Activated T-helper 1 cell treated with anti-CD3 and anti-CD28 coated beads, Interleukin-12 subunit alpha, Interleukin-12 subunit beta, Interleukin-2, Interleukin-4 antibody, amounts not matched to agents 30 ng/mL and 10 ng/mL and 1 ng/mL, durations not matched to agents 14 hours and 24 hours and 36 hours (primary cell): ENCODE measurements around the gene ITPRIPL2. TPM values are rescaled to one million over a fixed set of nuclear protein-coding genes. Genes with fewer than 3 reads are reported as not detected.

ENCODE experiments used
- DNase-seq: peaks from one replicate; pipeline ENCODE4 v3.0.0; 2021; ENCODE audit warnings: low spot score
- H3K27ac Mint-ChIP-seq: one replicate; pipeline ENCODE4 v1.8.0; 2021; ENCODE audit warnings: mild to moderate bottlenecking, mixed read lengths
- H3K27me3 Mint-ChIP-seq: one replicate; pipeline ENCODE4 v1.8.0; 2022; ENCODE audit warnings: mild to moderate bottlenecking, moderate library complexity, mixed read lengths; ENCODE audit not compliant: insufficient read depth
- H3K36me3 Mint-ChIP-seq: one replicate; pipeline ENCODE4 v1.8.0; 2021; ENCODE audit warnings: low read depth, mixed read lengths
- H3K4me1 Mint-ChIP-seq: one replicate; pipeline ENCODE4 v1.8.0; 2021; ENCODE audit warnings: low read depth, mixed read lengths
- H3K4me3 Mint-ChIP-seq: one replicate; pipeline ENCODE4 v1.8.0; 2021; ENCODE audit warnings: mild to moderate bottlenecking, moderate library complexity, mixed read lengths
- H3K9me3 Mint-ChIP-seq: one replicate; pipeline ENCODE4 v1.8.0; 2021; ENCODE audit warnings: mixed read lengths
- intact Hi-C: fragments of 100-400 bp; cut with micrococcal nuclease; formaldehyde crosslinking; loops from one replicate; pipeline ENCODE4 v1.15.1; 2024
- total RNA-seq: library from RNA; stranded (reverse); gene quantifications from 2 replicates; pipeline ENCODE4 v1.2.3, GENCODE V29; 2022

Gene ITPRIPL2
- total RNA-seq, 1 donor from 2014 or later, result 46.7 TPM

GRCh38 chr16:19170043-19170655 is 56.4 kb downstream of the ITPRIPL2 start:
- DNase-seq, result no peak
- intact Hi-C loops, result no loop called here
- H3K36me3 Mint-ChIP-seq, result no peaks in the 10 kb centered on the region
- no peak overlapping the region for H3K4me3 Mint-ChIP-seq
- H3K27ac Mint-ChIP-seq, result no peak overlapping the region
- H3K9me3 Mint-ChIP-seq, result no peaks in the 10 kb centered on the region
- peaks cover 23% of the 10 kb centered on the region for H3K27me3 Mint-ChIP-seq
- H3K4me1 Mint-ChIP-seq, result no peaks in the 10 kb centered on the region

Other genes with a start within 250 kb of the ITPRIPL2 start
- gene SMG1, start 187.6 kb upstream of the ITPRIPL2 start, total RNA-seq, result 139 and 150 TPM in 2 replicates
- gene TMC7, start 130.0 kb upstream of the ITPRIPL2 start, total RNA-seq, result 0.05 TPM in 1 of 2 replicates, not detected in the other
- 17.3 and 19.6 TPM in 2 replicates for gene COQ7, start 46.4 kb upstream of the ITPRIPL2 start, total RNA-seq
- 0.37 and 0.54 TPM in 2 replicates for gene SYT17, start 54.3 kb downstream of the ITPRIPL2 start, total RNA-seq
- gene CLEC19A, start 171.8 kb downstream of the ITPRIPL2 start, total RNA-seq, result not detected in 2 replicates